Stimulated activated CD4-positive, alpha-beta T cell treated with anti-CD3 and anti-CD28 coated beads, Interleukin-4, amount 100 ng/mL, for 24 hours (primary cell): ENCODE measurements around the gene HOXA11.

ENCODE experiments used
- DNase-seq: peaks from one replicate; pipeline ENCODE4 v3.0.0-alpha.2; 2020

The HOXA11 gene

GRCh38 chr7:27144781-27145164 lies 40.3 kb downstream of the HOXA11 start:
- DNase-seq: no peak

DNA sequence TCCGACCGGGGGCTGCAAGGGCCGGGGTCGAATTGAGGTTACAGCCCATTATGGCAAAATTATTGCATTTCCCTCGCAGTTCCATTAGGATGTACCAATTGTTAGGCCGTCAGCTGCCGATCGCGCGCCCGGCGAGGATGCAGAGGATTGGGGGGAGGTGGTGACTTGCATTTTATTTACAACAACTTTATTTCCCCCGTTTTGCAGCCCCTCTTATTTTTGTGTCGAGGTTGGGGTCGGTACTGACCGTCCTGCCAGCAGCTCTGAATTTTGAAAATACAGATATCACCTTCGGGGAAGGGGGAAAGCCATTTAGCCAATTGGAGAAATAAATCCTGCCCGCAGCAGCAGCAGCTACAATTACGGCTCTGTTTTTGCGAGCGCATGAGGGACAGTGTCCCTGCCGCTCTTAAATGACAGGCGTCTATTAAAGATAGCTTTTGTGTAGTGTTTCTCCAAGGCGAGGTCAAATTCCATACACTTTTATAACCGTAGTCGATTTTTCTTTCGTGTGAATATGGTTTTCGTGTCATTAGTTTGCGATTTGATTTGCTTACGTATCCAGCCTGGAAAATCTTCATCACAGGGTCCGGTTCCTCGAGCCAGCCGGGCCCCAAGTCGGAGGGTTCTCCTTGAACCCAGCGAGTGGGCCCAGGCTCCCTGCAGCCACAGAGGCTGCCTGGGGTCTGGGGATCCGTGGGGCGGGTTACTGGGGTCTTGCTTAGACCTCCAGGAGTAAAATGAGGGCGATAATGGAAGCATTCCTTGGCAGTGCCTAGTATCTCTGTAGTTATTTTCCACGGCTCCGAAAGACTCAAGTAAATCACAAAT lies 40.9 kb downstream of the HOXA11 start:
- no peak for DNase-seq

GRCh38 chr7:27143023-27143949 lies 41.7 kb downstream of the HOXA11 start, which contains the start of gene HOXA5:
TSS of gene HOXA5 (minus strand) at chr7:27143681. CDS start at chr7:27143607, 74 bp downstream.
- DNase-seq: no peak

DNA sequence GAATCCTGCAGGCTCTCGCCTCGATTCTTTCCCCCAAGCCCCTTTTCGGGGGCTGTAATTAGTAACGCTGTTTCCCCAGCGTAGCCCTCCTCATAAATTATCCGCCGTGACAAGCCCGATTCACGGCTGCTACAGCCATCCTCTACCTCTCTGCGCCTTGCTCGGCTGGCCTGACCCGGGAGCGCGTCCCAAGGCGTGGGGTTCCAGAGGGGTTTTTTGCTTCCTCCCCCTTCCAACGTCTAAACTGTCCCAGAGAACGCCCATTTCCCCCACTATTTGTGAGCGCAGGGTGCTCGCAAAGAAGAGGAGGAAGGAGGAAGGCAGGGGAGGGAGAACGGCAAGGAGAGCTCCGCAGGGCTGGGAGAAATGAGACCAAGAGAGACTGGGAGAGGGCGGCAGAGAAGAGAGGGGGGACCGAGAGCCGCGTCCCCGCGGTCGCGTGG lies 42.4 kb downstream of the HOXA11 start:
- no peak for DNase-seq

GRCh38 chr7:27141923-27142579 lies 43.0 kb downstream of the HOXA11 start:
- DNase-seq: no peak

DNA sequence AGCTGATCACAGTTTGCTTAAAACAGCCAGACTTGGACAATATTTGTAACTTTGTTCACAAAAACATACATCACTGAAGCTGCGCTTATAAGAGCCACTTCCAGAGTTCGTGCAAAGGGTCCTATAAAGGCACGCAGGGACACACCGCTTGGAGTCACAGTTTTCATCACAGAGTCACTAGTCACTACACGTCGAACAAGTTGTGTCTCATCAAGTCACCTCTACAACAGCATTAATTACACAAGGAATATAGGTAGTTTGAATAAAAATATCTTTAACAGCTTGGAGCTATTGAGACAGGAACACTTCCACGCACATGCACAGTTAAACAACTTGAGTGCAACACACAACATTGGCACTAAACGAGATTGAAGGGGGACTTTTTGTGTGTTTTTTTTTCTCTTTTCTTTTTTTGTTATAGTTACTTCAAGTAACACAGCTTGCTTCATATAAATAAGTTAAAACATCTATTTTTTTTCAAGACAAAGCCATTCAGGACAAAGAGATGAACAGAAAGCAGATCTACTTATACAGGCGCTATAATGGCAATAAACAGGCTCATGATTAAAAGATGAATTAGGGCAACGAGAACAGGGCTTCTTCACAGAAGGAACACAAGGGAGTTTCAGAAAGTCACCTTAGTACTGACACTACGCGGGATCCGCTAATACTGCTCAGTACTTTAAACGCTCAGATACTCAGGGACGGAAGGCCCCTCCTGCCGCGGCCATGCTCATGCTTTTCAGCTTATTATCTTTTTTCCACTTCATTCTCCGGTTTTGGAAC lies 43.7 kb downstream of the HOXA11 start:
- no peak for DNase-seq

DNA sequence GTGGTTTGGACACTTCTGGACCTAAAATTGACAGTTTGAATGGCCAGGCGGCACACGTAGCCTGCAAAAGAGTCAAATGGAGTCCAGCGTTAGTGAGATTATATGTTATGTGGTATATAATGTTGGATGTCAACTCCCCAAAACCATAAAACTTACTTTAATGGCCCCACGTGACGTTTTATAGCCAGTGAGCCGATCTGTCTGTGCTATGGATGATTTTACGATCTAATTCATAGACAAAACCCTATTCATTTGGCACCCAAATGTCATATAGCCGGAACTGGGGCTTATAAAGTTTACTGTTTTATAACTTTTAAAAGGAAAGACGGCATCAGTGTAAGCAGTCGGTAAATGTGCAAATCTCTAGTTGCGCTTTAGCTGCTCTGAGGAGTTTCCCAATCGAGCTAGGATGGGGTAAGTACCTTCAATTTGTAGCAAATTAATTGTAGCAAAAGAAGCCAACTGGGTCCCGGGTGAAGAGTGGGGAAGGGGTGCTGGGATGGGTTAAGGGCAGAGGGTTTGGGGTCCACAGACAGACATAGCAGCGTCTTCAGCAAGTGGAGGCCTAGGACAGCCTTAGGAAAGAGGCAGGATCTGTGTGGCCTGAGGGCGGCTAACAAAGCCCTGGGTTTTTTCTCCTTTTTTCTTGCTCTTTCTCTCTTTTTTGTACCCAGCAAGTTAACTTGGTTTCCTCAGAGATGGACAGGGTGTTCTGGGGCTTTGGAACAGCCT lies 44.7 kb downstream of the HOXA11 start:
- DNase-seq: no peak

DNA sequence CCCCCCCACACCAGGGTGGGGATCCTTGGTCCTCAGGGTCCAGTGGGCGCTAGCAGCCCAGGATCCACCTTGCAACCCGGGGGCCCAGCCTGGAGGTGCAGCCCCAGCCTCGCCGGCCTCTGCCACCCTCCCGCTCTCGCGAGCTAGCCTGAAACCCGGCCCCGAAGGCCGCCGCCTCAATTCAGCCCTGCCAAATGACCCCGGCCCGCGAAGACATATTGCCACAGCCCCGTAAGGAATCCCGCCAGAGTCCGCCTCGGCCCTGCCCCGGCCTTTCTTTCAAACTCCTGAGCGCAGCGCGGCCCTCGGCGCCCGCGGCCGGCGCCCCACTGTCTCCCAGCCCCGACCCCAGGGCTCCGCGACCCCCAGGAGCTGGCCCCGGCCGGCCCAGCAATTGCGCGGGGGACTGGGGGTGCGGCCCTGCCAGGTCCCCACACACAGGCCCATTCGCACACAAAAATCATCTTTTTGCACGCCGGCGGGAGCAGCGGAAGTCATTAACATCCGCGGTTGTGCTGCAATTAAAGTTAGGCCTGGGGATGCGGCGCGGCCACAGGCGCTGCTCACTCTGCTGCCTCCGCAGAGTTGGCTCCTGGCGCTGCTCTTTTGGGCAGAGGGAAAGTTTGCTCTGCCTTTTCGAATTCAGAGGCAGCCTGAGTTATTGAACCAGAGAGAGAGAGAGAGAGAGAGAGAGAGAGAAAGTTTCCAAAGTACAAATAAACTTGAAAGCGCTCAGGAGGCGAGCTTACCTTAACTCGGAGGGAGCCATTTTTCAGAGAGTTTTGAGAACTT lies 45.5 kb downstream of the HOXA11 start:
- DNase-seq: no peak

DNA sequence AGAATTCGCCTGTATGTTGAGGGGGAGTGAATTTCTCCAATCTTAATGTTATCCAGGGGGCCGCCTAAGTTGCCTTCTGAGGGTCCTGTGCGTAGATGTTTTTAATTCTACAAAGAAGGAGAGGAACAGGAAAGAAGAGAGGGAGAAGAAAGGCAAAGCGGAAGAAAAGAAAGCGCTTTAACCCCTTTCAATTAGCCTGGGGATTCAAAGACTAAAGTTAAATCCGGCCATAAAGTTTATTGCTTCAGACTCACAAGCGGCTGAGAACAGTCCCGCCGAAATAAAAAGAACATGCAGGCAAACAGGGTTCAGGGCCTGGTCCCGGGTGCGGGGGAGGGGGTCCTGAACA lies 46.1 kb downstream of the HOXA11 start:
- no peak for DNase-seq

DNA sequence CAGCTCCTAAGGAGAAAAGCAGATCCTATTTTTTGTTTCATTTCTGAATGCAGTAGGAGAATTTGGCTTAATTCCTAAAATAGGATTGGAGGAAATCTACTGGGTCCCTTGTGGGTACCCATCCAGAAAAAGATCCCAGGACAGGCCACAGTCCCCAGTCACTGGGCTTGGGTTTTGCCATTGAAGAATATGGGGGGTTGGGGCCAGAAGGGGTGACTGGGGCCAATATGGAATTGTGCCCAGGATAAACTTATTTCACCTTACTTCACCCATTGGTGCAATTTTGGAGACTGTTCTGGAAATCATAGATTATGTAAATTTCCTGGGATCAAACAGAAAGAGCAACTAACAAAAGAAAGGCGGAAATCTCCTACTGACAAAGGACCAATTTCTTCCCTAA lies 46.6 kb downstream of the HOXA11 start:
- DNase-seq: no peak

- no peak for DNase-seq
Observed at GRCh38 chr7:27137640-27138315, 47.3 kb downstream of the HOXA11 start.

- no peak for DNase-seq
Observed at GRCh38 chr7:27134392-27134791, 50.6 kb downstream of the HOXA11 start.

DNA sequence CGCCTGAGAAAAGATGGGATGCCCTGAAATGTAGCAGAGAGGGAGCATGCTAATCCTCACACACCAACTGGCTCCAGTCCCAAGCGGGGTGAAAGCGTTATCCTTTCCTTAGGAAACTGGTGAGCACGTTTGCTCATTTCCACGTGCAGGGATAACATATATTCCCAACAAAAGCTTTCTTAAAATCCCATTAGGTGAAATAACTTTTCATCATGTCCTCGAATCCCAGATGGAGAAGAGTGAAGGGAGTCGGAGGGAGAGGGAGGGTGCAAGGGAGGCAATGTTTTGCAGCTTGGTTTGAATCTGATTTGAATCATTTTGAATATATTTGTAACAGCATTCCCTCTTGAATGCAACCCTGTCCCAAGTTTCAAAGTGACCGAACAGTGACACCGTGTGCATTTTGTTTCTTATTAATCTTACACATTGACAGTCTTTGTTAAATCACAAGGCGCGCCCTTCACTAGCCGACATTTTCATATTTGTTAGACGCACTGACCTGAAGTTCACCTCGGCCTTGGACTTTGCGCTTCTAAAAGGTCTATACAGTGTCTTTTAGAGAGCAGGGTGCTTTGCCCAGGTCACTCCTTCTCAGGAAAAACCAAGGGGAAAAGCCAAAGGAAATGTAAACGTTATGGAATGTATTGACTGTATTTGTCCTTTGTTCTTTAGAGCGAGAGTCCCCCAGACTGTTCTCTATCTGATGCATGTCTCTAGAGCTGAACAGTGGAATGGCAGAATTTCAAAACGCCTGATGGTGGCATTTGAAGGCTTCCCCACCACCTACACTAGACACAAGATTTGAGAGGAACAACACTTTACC lies 51.4 kb downstream of the HOXA11 start:
- no peak for DNase-seq

DNA sequence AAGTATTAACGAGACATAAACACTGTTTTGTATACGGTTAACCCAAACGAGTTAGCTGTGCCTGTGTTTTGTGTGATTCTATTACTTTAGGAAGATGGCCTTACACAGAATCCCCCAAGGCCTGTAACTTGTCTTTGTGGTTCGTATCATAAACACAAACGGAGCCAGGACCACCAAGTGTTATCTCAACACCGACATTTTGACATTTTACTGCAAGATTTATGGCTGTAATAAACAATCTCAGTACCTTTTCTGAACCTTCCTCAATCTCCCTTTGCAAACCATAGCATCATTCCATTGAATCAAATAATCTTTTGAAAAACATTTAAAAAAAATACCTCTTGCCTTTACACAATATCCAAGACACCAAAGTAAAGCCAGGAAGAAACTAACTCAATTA lies 52.1 kb downstream of the HOXA11 start:
- no peak for DNase-seq

- DNase-seq: no peak
Observed at GRCh38 chr7:27132214-27132613, 52.8 kb downstream of the HOXA11 start.

DNA sequence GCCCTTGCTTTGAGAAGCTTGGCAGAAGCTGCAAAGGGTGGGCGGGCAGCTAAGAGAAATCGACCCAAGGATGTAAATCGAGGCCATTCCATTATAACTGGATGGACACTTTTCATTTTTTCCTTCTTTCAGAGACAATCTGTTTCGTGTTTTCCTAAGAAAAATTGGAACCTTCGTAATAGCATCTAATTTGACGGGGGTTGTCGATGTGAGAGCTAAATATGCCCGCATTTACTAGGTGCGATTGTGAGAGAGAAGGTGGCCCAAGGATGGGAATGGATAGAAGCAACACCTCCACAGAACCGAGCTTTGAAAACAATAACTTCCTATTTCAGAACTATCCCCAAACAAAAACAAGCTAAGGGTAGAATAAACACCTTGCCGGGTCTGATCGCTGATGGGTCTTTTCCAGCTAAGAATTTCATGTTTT lies 53.6 kb downstream of the HOXA11 start:
- no peak for DNase-seq
